ENCODE measurements around the gene CNNM4. TPM values are rescaled to one million over a fixed set of nuclear protein-coding genes. Genes with fewer than 3 reads are reported as not detected.

CNNM4 gene
- total RNA-seq, 6 experiments from 2014 or later, result 2.3 to 4.9 (median 3.7) TPM

GRCh38 chr2:96764253-96764637, 3.5 kb downstream of the CNNM4 start:
- Histone ChIP-seq H3K4me3 (no peak overlapping the region), H3K36me3 (no peaks in the 10 kb centered on the region), H3K4me1 (peaks cover 0 to 52% (median 12%) of the 10 kb centered on the region in 4 donors), H3K27me3 (no peaks in the 10 kb centered on the region), H3K9me3 (no peaks in the 10 kb centered on the region), H3K27ac (no peak overlapping the region)
- no peak for TF ChIP-seq POLR2A (IDR thresholded peaks at IDR 0.05)
- TF ChIP-seq CTCF (IDR thresholded peaks at IDR 0.05), result no peak
- no peak for ATAC-seq
- DNase-seq, result no peak
- WGBS (ENCODE audit: insufficient coverage, low coverage, low lambda C conversion rate, missing lambda C conversion rate), result 74% methylated on average over 6 of the region's 8 CpGs
- intact Hi-C loops (cut with DNase I), result no loop called here

- H3K4me1 ChIP-seq, result peaks cover 0 to 43% (median 12%) of the 10 kb centered on the region in 4 donors
- ATAC-seq, result peak; percentile 20 to 36 (median 26)
- no peaks in the 10 kb centered on the region for H3K9me3 ChIP-seq
- no peak for TF ChIP-seq POLR2A (IDR thresholded peaks at IDR 0.05)
- no peak for TF ChIP-seq CTCF (IDR thresholded peaks at IDR 0.05)
- no peak overlapping the region for H3K4me3 ChIP-seq
- no peaks in the 10 kb centered on the region for H3K27me3 ChIP-seq
- H3K27ac ChIP-seq, result no peak overlapping the region
- no peaks in the 10 kb centered on the region for H3K36me3 ChIP-seq
- intact Hi-C loops (cut with DNase I), result no loop called here
- DNase-seq, result no peak
- WGBS (ENCODE audit: insufficient coverage, low coverage, low lambda C conversion rate, missing lambda C conversion rate), result 64% methylated on average over 3 of the region's 9 CpGs
Observed at GRCh38 chr2:96767135-96767871, 6.6 kb downstream of the CNNM4 start.

DNA sequence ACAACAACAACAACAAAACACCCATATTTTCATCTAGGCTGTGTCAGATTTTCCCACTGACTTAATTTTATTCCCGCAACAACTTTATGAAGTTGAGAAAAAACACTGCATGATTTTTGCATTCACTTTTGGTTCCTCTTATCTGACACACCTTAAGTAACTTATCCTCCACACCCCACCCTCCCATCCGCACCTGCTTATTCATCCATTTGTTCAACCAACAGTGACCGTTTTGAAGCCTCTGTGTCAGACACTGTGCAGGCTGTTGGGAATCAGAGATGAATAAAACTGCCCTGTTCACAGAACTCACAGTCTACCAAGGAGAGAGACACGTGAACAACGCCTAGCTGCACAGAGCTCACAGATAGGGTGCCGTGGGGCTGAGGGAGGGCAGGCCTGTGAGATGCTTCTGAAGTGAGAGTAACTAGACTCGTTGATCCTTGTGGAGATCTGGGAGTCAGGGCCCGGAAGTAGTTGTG, 7.4 kb downstream of the CNNM4 start:
- intact Hi-C loops (cut with DNase I), result no loop called here
- Histone ChIP-seq H3K9me3 (no peaks in the 10 kb centered on the region), H3K36me3 (no peaks in the 10 kb centered on the region), H3K27me3 (no peaks in the 10 kb centered on the region), H3K4me3 (no peak overlapping the region), H3K4me1 (peaks cover 0 to 35% (median 7%) of the 10 kb centered on the region in 4 donors), H3K27ac (no peak overlapping the region)
- DNase-seq, result peak in 1 of 3 donors; percentile 18
- TF ChIP-seq CTCF (IDR thresholded peaks at IDR 0.05) (no peak), POLR2A (IDR thresholded peaks at IDR 0.05) (no peak)
- no peak for ATAC-seq
- 85% methylated on average over 8 of the region's 8 CpGs for WGBS (ENCODE audit: insufficient coverage, low coverage, low lambda C conversion rate, missing lambda C conversion rate)

DNA sequence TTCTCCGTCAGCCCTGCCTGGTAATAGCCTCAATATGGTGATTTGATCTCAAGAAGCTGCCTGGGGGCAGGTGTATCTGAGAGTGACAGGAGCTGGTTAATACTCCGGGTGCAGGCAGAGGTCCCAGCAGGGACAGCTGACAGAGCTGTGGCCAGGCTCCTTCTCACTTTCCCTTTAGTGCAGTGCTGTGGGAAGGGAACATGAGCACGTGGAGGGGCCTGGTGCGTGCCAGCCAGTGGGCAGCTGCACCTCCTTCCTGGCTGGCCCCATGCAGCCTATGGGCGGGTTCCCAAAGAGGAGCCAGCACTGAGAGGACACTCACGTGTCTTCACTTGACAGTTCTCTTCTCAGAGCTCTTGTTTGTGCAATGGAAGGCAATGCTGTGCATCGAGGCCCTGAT, 9.1 kb downstream of the CNNM4 start:
- Histone ChIP-seq H3K27ac (no peak overlapping the region), H3K27me3 (no peaks in the 10 kb centered on the region), H3K36me3 (no peaks in the 10 kb centered on the region), H3K9me3 (no peaks in the 10 kb centered on the region), H3K4me3 (no peak overlapping the region), H3K4me1 (peaks cover 0 to 28% (median 6%) of the 10 kb centered on the region in 4 donors)
- 45% methylated on average over 2 of the region's 7 CpGs for WGBS (ENCODE audit: insufficient coverage, low coverage, low lambda C conversion rate, missing lambda C conversion rate)
- DNase-seq, result peak; percentile 53 to 84 (median 69)
- ATAC-seq, result peak; percentile 79 to 92 (median 86)
- intact Hi-C loops (cut with DNase I), result no loop called here
- TF ChIP-seq CTCF (IDR thresholded peaks at IDR 0.05) (no peak), POLR2A (IDR thresholded peaks at IDR 0.05) (no peak)

All from right lobe of liver (tissue), 6 donors.